Suppressor macrophage (primary cell): ENCODE measurements around the gene SH2D3C.

Source experiments
- DNase-seq, 4 experiments: peaks; one replicate each; pipeline ENCODE4 v3.0.0-alpha.2; 2020 to 2022

Gene SH2D3C

GRCh38 chr9:127785023-127785932, 6.8 kb upstream of the SH2D3C start:
- DNase-seq: peak; percentile 80 to 93 (median 90)

GRCh38 chr9:127783111-127784008, 4.9 kb upstream of the SH2D3C start:
- peak; percentile 69 to 82 (median 80) for DNase-seq

DNA sequence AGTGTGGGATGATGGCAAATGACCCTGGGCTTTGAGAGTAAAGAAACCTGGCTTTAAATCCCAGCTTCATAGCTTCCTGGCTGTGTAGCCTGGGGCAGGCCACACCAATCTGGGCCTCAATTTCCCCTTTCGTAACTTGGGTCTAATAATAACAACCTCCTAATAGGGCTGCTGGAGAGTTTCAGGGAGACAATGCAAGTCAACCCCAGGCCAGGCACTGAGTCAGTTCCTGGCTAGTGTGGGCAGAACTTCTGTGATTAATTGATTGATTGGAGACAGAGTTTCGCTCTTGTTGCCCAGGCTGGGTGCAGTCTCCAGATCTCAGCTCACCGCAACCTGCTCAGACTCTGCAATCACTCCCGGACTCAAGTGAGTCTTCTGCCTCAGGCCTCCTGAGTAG, 3.3 kb upstream of the SH2D3C start:
- peak in 1 of 4 experiments; percentile 34 for DNase-seq

DNA sequence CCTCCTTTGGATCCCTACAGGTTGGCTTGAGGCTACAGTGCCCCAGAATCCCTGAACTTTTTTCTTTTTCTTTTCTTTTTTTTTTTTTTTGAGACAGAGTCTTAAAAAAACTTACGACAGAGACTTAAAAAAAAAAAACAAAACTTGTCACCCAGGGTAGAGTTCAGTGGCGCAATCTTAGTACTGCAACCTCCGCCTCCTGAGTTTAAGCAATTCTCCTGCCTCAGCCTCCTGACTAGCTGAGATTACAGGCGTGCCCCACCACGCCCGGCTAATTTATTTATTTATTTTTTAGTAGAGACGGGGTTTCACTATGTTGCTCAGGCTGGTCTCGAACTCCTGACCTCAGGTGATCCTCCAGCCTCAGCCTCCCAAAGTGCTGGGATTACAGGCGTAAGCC, 2.4 kb upstream of the SH2D3C start:
- DNase-seq: peak; percentile 59 to 83 (median 78)

GRCh38 chr9:127780126-127780885, 1.8 kb upstream of the SH2D3C start:
- DNase-seq: no peak

DNA sequence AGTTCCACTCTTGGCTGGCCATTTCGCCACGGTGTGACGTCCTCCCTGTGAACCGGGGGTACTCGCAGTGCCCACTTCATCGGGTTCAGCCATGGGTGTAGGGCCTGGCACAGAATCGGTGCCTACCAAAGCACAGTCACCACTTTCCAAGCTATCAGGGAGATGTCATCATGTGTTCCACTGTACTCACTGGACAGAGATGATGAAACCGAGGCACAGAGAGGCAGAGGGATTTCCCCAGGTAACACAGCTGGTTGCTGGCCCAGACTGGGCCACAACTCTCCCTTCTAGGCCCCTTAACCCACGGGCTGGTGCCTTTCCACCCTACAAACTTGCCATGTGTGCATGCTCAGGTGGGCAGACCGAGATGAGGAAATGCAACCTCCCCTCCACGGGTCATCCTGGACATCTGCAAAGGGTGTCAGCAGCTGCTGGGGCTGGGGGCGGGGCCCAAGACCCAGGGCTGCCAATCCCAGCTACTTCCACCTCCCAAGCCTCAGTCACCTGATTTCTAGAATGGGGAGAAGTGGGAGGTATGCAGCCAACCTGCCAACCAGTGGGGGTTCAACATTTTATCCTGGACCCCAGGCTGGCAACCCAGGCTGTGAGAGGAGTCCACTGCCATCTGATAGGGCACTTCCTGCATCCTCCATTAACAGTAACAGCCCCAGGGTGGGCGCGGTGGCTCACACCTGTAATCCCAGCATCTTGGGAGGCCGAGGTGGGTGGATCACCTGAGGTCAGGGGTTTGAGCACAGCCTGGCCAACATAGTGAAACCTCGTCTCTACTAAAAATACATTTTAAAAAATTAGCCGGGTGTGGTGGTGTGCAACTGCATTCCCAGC, 893 bp upstream of the SH2D3C start:
- DNase-seq: peak; percentile 60 to 85 (median 82)

DNA sequence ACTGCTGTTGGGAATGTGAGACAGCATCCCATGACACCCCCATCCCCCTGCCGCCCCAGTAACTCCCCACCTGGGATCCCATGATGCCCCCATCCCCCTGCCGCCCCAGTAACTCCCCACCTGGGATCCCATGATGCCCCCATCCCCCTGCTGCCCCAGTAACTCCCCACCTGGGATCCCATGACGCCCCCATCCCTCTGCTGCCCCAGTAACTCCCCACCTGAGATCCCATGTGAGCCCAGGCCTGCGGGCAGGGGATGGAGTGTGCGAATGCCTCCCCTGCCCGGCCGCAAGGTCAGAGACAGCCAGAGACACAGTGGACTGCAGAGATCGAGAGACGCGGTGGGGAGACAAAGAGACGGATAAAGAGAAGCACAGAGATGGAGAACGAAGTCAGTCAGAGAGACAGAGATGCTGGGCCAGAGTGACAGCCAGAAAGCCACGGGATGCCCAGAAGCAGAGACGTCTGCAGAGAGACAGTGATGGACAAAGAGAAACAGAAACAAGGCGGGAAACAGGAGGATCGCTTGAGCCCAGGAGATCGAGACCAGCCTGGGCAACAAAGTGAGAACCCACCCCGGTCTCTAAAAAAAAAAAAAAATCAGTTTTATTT, 992 bp downstream of the SH2D3C start:
- no peak for DNase-seq

DNA sequence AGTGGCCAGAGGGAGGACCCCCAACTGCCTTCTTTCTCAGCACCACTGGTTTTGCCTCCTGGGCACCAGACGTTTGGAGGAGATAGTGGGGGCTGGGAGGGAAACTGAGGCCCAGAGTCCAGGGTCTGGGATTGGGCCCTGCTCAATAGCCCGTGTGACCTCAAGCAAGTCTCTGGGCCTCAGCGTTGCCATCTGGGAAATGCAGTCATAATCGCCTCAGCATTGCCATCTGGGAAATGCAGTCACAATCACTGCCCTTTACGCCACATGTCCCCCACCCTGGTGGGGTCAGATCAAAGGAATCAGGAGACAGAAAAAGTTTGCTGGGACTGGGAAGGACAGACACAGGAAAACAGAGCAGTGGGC, 1.6 kb downstream of the SH2D3C start:
- DNase-seq: no peak

DNA sequence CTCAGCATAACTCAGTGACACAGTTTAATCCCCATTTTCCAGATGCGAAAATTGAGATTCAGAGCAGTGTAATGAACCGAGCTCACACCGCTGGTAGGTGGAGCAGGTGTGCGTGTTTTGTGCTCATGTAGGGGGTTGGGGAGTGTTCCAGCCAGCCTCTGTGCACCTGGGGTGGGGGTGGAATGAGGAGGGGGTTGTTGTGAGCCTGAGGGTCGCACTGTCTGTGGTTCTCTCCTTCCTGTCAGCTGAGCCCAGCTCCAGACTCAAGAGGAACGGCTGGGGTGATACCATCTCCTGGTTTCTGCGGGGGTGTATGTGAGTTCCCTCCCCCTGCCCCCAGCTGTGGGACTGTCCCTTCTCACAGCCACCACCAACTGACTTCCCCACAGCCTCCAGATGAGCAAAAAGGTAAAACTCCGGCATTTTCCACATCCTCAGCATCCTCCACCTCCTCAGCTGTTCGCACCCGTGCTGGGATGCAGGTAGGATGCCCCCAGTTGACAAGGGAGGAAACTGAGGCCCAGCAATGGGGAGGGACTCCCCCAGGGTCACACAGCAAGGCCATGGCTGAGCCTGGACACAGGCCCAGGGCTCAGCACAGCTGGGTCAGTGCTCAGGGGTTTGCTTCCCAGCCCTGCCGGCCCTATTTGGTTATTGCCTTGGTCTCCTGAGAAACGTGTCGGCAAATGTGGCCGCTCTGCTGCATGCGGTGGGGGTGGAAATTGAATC, 2.1 kb downstream of the SH2D3C start:
- DNase-seq: peak; percentile 83 to 93 (median 90)

- DNase-seq: no peak
Measured at GRCh38 chr9:127773981-127774380, 4.5 kb downstream of the SH2D3C start.

DNA sequence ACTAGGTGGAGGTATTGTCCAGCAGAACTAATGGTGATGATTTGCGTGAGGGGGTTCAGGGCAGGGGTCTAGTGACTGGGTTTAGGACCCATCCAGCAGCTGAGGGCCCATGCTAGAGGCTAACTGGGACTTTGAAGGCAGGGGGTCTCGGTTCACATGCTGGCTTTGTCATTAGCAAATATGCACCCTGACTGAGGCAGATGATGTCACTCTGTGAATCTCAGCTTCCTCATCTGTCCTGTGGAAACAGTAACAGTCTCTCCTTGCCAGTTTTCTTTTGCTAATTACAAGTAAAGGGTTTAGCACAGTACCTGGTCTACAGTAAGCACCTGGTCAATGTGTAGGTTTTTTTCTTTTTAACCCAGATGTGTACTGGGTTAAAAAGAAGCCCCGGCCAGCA, 5.2 kb downstream of the SH2D3C start:
- DNase-seq: peak; percentile 40 to 66 (median 58)

GRCh38 chr9:127772603-127773002, 5.9 kb downstream of the SH2D3C start:
- no peak for DNase-seq

DNA sequence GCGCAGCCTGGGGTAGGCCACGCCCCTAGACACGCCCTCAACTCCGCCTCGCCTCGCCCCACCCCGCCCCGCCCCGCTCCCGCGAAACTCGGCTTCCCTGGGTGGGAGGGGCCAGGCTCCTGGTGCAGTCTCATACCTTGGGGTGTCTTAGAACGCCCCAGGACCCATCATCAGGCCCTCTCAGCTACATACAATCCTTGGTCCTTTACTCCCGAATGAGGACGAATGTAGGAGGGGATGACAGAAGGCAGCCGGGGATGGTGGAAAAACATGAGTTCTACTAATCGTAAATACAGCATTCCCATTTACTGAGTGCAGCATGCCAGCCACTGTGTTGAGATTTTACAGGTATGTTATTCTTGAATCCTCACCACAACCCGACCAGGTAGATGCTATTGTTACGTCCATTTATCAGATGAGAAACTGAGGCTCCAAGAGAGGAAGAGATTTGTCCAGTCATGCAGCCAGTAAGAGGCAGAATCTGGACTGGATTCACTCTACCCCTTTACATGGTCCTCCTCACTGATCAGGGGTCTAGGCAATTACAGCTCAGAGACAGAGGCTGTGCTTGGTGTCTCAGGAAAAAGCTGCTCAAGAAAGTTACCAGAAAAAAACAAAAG, 6.8 kb downstream of the SH2D3C start:
- no peak for DNase-seq

DNA sequence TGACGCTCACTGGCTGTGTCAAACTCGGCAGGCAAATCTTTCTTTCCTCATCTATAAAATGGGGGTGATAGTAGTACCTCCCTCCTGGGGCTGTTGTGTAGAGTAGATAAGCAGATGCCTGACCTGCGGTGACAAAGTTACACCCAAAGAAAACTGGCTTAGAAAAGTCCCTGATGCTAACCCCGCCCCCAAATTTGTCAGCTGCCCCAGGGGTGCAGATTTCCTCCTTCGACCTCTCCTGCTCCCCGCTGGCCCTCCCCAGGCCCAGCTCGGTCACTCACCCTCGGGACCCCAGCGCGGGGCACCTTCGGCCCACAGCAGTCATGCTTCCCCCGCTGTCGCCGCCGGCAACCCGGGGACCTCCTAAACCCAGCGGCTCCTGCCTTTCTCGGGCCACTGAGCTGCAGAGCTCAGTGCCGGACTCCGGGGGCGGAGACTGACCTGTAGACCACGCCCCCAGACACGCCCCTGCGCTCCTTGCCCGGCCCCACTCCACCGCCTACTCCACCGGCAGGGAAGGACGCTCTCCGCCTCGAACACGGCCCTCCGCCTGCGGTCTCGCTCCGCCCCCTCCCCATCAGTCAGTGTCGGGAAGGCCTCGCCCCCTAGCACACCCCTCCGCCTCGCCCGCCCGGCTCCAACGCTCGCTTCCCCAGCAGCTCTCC, 7.4 kb downstream of the SH2D3C start:
- peak; percentile 98 to 100 (median 99) for DNase-seq

DNA sequence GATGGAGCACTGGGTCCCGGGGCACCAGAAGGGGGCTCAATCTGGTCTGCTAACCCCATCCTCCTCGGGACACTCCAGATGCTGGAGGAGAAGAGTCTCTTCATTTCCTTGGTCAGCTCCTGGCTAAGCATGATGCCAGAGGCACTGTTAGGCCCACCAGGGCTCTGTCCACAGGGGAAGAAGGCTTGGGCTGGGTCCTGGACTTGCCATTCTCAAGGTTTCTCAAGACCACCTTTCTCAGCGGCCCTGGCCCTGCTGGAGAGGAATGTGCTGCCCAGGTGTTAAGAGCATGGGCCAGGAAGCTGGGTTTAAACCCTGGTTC, 7.9 kb downstream of the SH2D3C start:
- no peak for DNase-seq

GRCh38 chr9:127769929-127770582, 8.4 kb downstream of the SH2D3C start:
- no peak for DNase-seq

GRCh38 chr9:127769101-127769500, 9.4 kb downstream of the SH2D3C start:
- no peak for DNase-seq

DNA sequence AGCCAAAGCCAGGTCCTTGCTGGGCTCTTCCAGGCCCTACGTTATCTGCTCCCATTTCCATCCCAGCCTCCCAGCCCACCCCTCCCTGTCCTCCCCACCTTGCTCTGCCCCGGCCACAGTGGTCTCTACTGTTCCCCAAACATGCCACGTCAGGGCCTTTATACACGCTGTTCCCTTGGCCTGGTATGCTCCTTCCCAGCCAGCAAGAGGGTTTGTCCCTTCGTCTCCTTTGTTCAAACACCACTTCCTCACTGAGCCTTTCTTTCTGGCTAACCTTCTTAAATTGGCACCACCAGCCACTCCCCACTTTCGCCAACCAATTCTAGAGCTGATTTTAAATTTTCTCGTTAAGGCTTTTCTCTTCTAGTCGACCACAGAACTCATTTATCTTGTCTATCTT, 9.8 kb downstream of the SH2D3C start:
- DNase-seq: no peak

GRCh38 chr9:127767909-127768331, 10.5 kb downstream of the SH2D3C start:
- no peak for DNase-seq
